GM21576 (cell line): ENCODE results near the gene TACC2.

ENCODE experiments used
- ATAC-seq: cut with Tn5 transposase; IDR thresholded peaks from one replicate; pipeline ENCODE4 v1.9.1; 2021; ENCODE audit warnings: mild to moderate bottlenecking, moderate library complexity; ENCODE audit not compliant: unreplicated experiment

Gene TACC2

DNA sequence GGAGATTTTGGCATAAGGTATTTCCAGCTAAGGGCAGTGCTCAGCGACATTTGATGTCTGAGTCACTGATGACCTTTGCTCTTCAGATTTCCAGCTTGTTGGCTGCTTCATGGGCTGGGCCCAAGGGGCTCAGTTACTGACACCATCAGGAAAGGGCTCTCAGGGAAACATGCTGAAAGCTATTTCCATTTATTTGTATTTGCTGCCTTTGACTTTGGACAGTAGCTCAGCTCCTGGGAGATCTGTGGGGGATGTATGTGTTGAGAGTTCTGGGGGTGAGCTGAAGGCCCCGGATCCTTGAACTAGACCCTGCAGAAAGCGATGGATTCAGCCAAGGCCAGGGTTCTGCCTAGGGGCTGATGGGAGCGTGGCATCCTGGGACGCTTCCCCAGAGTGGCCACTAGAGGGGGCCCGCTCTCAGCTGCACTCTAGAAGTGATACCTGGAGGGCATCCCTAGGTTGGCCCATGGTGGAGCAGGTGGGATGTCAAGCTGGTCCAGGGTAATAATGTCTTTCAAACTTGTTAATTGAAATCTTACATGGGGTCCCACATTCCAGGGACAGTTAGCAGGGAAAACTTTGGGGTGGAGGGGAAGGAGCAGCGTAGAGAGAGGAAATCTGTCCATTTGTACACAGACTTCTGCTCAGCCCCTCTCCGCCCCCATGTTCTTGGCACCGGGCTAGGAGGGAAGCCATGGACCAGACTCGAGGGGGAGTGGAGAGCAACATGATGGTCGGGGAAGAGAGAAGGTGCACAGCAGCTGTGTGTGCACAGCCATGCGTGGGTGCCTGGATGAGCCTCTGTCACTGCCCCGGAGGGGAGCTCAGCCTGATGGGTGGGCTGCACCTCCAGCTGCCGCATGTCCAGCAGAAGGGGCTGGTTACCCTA is 279.1 kb downstream of the TACC2 start:
- ATAC-seq: peak; percentile 69

DNA sequence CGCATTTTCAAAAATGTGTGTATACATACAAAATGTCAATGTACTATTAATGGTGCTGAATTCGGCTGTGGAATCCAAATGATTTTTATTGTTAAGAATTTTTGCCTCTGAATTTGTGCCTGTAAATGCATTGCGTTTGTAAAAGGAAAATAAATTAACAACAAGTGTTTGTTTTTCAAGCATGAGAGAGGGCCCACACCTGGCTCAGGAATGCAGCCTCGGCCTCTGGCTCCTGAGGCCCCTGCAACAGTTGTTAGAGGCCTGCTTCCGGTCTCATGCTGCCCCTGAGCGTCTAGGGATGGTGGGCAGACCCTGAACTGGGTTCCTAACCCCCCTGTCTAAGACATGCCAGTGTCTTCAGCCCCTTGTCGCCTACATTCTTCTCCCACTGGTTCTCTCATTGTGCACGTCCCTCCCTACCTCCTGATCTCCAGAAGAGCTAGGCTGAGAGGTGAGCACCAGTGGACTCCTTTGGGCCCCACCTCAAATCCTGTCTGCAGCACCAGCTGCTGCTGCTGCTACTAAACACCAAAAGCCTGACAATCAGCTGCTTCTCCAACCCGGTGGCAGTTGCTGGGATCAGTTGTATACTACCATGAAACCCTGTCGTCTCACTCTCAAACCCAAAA is 280.2 kb downstream of the TACC2 start:
- ATAC-seq: no peak

DNA sequence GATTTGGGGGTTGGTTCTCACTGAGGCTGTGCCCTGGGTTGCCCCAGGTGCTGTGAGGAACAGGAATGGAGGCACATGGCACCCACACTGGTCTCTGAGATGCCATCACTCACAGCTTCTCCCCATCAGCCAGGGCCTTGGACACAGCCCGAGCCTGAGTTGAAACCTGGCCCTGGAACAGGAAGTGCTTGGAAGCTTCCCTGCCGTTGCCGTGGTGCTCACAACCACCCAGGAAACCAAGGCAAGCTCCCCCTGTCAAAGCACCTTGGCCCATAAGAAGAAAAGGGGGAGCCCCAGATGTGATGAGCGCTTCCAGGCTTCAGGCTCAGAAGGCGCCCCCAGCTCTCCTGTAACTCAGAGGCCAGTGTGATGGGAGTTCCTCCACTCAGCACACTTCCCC is 282.1 kb downstream of the TACC2 start, which contains the start of gene BTBD16:
Gene BTBD16 (plus strand): TSS at position 221 of the 400 bp plus-strand sequence. CDS start 3,786 bp downstream, outside the sequence.
- ATAC-seq: no peak

DNA sequence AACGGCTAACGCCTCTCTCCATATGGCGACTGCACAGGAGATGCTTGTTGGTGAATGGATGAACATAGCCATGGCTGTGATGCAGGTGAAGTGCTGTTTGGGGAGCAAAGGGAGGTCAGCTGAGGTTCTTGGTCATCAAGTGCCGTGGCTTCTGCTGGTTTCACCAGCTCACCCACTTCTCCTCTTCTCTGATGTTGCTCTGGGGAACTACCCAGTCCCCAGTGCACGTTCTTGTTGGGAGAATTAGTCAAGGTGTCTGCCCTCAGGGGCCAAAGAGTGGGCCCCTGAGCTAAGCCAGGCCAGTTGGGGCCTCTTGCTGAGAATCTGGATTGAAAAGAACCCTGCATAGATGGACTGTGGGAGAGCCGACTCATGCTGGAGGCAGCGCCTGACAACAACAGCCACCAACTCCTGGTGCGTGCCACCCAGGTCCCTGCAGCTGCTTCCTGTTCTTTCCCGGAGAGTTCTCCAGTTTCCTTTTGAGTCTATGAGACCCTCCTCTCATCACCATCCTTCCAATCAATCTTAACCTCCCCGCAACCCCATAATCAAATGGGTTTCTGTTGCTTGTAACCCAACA is 285.1 kb downstream of the TACC2 start:
- no peak for ATAC-seq

DNA sequence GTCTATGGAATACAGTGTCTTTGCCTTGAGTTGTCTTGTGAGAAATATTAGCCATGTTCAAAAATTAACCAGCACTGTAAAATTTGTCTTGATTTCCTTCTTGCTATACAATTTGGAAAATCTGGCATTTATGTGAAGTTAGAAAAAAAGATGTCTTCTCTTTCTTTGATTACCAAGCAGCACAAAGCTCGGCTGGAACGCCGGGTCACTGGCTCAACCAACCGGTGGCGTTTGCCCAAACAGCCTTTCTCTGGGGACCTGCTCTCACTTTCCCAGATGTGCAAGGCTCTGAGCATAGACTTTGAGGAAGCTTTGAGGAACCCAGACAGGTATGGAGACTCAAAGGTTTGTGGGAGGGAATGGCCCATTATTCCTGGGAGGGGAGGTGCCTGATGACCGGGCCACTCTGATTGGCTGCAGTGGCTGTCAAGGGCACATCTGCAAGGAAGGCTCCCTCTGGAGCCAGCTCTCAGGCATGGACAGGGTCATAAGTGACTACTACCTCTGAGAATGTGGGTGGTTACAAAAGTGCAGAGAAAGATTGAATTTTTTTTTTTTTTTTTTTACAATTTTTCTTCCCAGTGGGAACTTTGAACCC is 287.7 kb downstream of the TACC2 start:
- no peak for ATAC-seq

DNA sequence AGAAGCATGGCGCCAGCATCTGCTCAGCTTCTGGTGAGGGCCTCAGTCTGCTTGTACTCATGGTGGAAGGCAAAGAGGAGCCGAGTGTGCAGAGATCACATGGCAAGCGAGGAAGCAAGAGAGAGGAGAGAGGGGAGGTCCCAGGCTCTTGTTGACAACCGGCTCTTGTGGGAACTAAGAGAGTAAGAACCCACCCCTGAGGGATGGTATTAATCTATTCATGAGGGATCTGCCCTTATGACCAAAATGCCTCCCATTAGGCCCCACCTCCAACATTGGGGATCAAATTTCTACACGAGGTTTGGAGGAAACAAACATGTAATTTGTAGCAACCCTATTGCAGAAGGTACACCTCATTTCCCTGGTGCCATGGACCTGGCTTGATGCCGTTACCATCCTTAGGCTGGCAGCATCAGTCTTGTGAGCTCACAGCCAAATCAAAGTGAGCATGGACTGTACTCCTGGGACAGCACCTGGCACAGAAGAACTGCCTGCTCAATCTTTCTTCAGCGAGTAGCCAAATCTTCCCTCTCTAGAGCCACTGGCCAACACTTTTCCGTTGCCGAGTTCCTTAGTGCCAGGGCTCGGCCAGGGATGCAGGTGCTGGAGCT is 288.7 kb downstream of the TACC2 start:
- ATAC-seq: no peak

DNA sequence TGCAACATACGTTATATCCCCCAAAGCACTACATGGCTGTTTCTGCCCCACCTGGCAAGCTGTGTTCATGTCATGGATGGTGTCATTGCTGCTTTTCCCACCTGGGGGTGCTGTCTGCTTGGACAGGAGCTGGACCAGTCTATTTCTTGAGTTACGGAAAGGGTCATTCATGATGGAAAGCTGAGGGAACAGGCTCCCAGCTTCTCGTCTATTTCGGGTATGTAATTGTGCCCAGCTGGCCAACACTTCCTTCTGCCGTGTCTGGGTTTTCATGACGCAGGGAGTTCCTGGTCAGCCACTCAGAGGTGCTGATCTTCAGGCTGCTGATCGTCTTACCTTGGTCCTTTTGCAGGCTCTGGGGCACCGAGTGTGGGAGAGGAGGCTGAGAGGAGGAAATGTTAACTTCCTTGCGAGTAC is 290.8 kb downstream of the TACC2 start:
- ATAC-seq: no peak

DNA sequence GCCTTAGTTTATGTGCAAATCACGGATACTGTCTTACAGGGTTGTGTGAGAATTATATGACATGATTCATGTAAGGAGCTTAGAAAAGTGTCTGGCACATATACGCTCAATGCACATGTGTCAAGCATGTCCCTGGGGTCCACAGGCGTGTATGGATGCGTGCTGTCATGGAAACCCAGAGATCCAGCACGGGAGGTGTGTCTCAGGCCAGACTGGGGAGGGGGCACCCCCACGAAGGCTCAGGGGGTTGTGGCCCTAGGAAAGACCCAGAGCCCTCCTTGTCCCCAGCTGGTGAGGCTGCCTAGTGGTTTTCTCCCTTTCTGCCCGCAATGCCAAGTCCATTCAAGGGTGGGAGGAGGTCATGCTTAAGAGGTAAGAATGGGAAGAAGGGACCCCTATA is 291.2 kb downstream of the TACC2 start:
- ATAC-seq: no peak

DNA sequence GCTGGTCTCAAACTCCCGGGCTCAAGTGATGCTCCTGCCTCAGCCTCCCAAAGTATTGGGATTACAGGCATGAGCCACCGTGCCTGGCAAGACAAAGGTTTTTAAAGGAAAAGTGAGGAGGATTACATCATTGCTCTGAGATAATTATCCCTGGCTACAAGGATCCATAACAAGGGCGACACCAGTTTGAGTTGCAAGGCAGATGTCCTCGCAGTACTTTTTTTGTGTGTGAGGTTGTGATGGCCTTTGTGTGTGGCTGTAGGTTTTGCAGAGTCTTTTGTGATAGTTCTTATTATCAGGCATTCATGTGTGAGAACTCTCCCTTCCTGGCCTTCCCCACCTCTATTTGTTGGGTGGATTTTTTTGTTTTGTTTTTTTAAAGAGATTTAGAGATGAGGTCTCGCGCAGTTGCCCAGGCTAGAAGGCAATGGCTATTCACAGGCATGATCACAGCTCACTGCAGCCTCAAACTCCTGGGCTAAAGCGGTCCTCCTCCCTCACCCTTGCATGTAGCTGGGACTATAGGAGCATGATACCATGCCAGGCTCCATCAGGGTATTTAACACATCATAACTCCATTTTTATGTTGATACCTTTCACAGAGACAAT is 292.2 kb downstream of the TACC2 start:
- no peak for ATAC-seq

DNA sequence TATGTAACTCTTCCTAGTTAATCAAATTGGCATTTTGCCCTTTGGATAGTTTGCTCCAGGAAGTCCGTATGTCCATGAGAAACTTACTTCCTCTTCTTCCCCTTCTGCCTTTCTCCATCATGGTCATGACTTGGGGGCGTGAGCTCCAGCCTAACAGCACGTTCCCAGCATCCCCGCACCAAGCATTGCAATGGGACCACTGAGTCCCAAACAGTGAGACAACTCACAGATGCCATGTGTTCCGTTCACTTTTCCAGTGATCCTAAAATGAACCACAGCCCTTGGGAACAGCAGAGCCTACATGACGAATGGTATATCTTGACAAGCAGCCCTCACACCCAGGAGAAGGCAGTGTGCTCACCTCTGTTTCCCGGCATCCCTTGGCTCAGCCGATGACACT is 292.8 kb downstream of the TACC2 start:
- no peak for ATAC-seq

DNA sequence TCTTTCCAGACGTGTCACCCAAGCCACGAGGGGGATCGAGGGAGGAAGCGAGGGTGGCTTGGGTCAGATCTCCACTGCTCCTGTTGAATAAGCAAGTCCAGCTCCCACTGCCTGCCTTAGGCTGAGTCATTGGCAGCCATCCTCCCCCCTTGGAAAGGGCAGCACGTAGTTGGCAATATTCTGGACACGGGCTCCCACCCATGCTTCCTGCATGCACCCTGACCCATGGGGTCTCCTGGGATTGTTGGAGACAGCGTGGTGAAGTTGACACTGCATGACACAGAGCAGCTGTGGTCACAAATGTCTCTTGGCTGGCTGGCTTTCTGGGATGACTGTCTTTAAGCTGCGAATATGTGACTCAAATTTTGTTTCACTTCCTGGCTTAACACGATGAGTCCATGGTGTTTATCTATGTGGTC is 293.3 kb downstream of the TACC2 start:
- no peak for ATAC-seq

DNA sequence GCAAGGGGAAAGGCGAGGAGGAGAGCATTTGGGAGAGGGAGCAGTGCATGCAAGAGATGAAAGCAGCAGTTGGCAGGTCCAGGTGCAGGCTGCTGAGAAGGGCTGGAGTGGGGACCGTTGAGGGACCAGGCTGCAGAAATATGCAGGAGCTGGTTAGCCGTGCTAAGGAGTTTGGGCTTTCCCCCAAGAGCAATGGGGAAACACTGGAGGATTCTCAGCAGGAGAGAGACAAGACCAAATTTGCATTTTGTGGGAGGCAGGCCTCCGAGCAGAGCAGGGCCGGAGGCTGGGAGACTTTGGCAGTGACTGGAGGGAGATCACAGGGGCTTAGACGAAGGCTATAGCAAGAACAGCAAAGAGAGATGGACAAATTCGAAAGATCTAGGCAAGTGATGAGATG is 293.9 kb downstream of the TACC2 start:
- no peak for ATAC-seq

DNA sequence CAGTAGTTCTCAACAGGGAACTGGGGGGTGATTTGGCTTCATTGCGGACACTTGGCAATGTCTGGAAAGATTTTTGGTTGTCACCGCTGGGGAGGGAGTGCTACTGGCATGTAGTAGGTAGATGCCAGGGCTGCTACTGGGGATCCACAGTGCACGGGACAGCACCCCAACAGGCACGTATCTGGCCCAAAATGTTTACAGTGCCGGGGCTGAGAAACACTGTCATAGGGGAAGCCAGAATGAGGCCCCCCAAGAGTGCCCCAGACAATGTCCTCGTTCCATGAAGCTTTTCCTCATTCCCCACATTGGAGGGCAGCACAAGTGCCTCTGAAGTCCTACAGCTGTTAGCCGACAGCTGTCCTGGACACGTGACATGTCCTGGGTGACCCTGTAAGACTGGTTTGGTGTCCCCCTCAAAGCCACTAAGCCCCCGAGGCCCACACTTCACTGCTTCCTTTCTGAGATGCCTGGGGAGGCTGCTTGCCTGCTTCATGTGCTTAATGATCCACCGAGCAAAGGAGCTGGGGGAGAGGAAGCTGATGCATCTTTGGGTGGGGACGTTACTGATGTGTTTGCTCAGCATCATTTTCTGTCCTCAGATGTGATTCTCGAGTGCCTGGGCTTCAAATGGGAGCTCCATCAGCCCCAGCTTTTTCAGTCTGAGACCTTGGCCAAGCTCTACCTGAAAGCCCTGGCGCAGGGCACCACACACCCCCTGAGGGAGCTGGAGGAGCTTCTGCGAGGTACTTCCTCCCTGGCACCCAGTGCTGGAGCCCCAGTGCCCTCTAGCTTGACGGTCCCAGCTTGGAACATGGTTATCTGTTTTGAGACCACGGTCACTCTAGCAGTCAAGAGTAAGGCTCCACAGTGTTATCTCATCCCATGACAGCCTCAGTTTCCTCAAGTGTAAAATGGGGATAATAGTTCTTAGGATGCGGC is 296.8 kb downstream of the TACC2 start:
- no peak for ATAC-seq

DNA sequence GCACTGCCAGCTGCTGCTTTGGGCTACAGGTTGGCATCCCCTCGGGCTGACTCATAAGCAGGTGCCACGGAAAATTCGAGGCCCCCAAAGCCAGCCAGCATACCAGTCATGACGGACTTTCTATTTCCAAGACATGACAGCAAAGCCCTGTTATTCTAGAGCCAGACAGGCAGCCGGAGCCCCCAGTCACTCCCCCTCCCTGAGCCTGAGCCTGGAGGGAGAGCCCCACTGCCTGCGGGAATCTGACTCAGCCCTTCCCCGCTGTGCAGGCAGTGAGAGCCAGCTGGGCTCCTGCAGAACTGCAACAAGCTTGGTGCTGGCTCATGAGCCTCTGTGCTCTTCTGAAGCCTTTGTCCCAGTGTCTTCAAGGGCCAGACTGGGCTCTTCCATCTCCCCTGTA is 297.9 kb downstream of the TACC2 start:
- no peak for ATAC-seq

DNA sequence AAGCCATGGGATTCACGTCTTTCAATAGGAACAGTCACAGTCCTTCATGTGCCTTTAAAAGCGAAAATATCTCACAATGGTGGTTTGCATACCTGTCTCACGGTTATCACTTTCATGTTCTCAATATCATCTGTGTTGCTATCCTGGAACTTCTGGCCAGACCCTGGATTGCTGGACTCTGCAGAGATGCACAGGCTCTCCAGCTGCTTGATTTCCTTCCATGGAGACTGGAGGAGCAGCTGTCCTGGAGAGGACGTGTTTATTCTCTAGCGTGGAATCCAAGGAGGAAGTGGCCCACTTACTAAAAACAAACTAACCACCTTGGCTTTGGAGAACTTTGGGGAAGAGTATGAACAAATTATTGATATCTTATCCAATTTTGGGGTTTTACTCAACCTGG is 298.6 kb downstream of the TACC2 start:
- ATAC-seq: no peak

DNA sequence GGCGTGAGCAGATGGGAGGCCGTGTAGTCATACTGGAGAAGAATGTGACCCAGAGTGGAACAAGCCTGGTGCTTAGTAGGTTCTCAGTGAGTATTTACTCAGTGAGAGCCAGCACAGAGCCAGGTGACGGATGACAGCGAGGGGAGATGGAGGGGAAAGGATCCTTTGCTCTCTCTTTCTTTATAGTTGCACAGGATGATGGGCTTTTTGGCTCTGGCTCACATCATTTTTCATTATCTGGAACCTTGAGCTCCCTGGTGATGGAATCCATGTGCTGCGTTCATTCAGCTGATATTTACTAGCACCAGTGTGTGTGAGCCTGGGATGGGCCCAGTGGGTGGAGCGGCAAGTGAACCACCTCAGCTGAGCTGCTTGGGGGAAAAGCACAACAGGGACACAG is 299.3 kb downstream of the TACC2 start:
- no peak for ATAC-seq

DNA sequence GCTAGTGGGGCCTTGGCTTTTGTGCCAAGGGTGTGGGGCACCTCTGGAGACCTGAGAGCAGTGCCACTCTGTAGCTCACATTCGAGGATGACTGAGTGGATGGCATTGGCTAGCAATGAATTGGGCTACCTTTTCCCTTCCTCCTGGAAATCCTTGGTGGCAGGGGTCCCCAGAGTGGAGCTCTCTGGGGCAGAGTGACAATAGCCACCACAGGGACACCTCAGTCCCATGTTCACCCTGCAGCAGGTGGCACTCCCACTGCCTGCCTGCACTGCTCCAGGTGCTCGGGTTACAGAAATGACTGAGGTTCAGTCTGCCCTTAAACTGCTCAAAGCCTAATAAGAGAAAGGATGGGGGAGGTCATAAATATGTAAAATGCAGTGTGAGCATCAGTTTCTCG is 300.0 kb downstream of the TACC2 start:
- no peak for ATAC-seq

DNA sequence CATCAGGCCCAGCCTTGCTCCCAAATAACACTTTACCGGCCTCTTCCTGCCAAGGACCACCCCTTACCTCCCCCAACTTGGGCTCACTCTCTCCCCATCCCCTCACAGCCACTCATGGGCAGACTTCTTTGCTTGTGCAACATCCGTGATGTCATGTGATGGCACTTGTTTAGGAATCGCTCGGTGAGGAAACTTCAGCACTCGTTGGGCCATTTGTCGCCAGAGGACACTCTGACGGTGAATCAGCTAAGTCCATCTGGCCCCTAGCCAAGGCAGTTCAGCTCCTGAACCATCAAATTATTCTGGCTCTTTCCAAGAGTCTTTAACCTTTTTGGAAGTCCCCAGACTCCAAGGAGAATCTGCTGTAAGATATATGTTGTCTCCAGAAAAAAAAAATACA is 301.4 kb downstream of the TACC2 start:
- no peak for ATAC-seq

DNA sequence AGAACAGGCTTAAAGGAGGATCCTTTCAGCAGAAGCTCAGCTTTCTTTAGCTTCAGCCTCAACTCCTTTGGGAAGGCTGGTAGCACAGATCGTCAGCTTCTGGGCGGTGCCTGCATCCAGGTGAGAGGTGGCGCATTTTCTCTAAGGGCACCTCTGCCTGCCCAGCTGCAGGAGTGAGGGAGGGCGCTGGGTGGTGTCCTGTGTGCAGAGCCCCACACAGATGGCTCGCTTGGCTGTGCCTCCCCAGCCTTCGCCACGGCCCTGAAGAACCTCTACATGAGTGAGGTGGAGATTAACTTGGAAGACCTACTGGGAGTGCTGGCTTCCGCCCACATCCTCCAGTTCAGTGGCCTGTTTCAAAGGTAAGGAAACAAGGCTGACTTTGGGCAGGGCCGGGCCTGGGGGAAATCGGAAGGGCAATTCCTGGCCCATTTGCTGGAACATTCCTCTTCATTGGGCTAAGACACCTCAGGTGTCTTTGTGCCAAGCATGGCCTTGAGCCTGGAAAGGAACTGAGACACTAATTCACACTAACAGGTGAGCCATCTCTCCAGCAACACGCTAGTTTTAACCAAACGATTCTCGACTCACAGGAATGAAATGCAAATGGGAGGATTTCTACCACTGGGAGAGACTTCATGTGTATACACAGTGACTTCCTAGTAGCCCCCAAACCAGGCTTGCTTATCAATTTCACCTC is 302.0 kb downstream of the TACC2 start:
- ATAC-seq: no peak
